Measurements from ENCODE around the gene DCBLD2.

DCBLD2 gene

DNA sequence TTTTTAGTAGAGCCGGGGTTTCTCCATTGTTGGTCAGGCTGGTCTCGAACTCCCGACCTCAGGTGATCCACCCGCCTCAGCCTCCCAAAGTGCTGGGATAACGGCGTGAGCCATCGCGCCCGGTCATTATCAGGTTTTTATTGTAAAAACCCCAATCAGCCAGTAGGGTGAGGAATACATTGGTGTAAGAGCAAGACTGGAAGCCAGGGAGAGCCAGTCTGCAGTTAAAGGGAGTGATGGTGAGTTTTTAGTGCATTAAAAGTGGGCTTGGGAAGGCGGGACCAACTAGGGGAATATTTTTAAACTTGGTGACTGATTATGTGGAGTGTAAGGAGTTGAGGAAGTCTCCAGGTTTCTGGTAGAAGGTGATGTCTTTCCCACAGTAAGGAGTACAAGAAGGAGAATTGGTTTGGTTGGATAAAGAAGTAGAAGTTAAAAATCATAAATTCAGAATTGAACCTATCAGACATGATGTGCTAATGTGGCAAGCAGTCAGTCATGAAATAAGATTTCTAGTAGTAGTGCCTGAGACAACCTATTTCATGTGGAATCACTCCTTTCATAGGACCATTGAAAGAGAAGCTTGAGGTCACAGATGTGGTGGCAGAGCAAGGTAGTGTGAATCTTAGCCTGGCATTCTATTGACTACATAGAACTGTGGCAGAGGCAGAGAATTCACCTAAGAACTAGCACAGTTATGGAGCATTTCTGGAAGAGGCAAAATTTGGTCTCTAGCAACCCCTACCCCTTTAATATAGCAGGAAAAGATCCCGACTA, 2.4 kb upstream of the DCBLD2 start:
- no peaks in the 10 kb centered on the region for H3K27me3 ChIP-seq (ENCODE audit: control insufficient read depth, insufficient read depth, low read length)
- H3K4me3 ChIP-seq (ENCODE audit: low read length), result no peak overlapping the region
- peaks cover 7% of the 10 kb centered on the region for H3K36me3 ChIP-seq (ENCODE audit: insufficient read depth, low read length)
- H3K4me2 ChIP-seq (ENCODE audit: low read length), result no peak overlapping the region
- H3K4me1 ChIP-seq (ENCODE audit: control insufficient read depth, insufficient read depth, low read length), result peaks cover 30% of the 10 kb centered on the region
- no peaks in the 10 kb centered on the region for H3K9me3 ChIP-seq (replicated peaks; ENCODE audit: low read length)
- H3K9ac ChIP-seq (ENCODE audit: low read depth, low read length), result no peak overlapping the region

- Histone ChIP-seq H3K9ac (ENCODE audit: low read depth, low read length) (no peak overlapping the region), H3K4me2 (ENCODE audit: low read length) (peak overlapping the region; percentile 89), H3K27me3 (ENCODE audit: control insufficient read depth, insufficient read depth, low read length) (no peaks in the 10 kb centered on the region), H3K36me3 (ENCODE audit: insufficient read depth, low read length) (peaks cover 7% of the 10 kb centered on the region), H3K4me1 (ENCODE audit: control insufficient read depth, insufficient read depth, low read length) (peaks cover 30% of the 10 kb centered on the region), H3K9me3 (replicated peaks; ENCODE audit: low read length) (no peaks in the 10 kb centered on the region), H3K4me3 (ENCODE audit: low read length) (peak overlapping the region; percentile 71)
Measured at GRCh38 chr3:98903099-98903498, 1.6 kb upstream of the DCBLD2 start.

GRCh38 chr3:98902351-98902740, 851 bp upstream of the DCBLD2 start:
- Histone ChIP-seq H3K9ac (ENCODE audit: low read depth, low read length) (peak overlapping the region; percentile 82), H3K4me1 (ENCODE audit: control insufficient read depth, insufficient read depth, low read length) (peaks cover 29% of the 10 kb centered on the region), H3K9me3 (replicated peaks; ENCODE audit: low read length) (no peaks in the 10 kb centered on the region), H3K27me3 (ENCODE audit: control insufficient read depth, insufficient read depth, low read length) (no peaks in the 10 kb centered on the region), H3K4me2 (ENCODE audit: low read length) (peak overlapping the region; percentile 89), H3K4me3 (ENCODE audit: low read length) (peak overlapping the region; percentile 71), H3K36me3 (ENCODE audit: insufficient read depth, low read length) (peaks cover 9% of the 10 kb centered on the region)

DNA sequence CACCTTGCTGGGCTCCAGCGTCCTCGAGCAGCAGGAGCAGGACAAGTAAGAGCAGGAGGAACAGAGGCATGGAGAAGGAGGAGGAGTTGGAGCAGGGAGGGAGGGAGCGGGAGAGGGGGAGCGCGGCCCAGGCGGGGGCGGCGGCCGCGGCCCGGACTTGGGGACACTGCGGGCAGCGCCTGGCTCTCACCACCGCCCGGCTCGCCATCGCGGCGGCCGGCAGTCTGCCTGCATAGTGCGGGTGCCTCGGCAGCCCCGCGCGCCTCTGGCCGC, 440 bp downstream of the DCBLD2 start:
- no peaks in the 10 kb centered on the region for H3K27me3 ChIP-seq (ENCODE audit: control insufficient read depth, insufficient read depth, low read length)
- H3K4me3 ChIP-seq (ENCODE audit: low read length), result peak overlapping the region; percentile 86
- peaks cover 25% of the 10 kb centered on the region for H3K4me1 ChIP-seq (ENCODE audit: control insufficient read depth, insufficient read depth, low read length)
- no peaks in the 10 kb centered on the region for H3K9me3 ChIP-seq (replicated peaks; ENCODE audit: low read length)
- peak overlapping the region; percentile 78 for H3K4me2 ChIP-seq (ENCODE audit: low read length)
- peak overlapping the region; percentile 90 for H3K9ac ChIP-seq (ENCODE audit: low read depth, low read length)
- peaks cover 19% of the 10 kb centered on the region for H3K36me3 ChIP-seq (ENCODE audit: insufficient read depth, low read length)

GRCh38 chr3:98900265-98901118, 1.0 kb downstream of the DCBLD2 start:
- Histone ChIP-seq H3K4me3 (ENCODE audit: low read length) (peak overlapping the region; percentile 86), H3K36me3 (ENCODE audit: insufficient read depth, low read length) (peaks cover 24% of the 10 kb centered on the region), H3K4me1 (ENCODE audit: control insufficient read depth, insufficient read depth, low read length) (peaks cover 28% of the 10 kb centered on the region), H3K4me2 (ENCODE audit: low read length) (peak overlapping the region; percentile 78), H3K9ac (ENCODE audit: low read depth, low read length) (peak overlapping the region; percentile 90), H3K9me3 (replicated peaks; ENCODE audit: low read length) (no peaks in the 10 kb centered on the region), H3K27me3 (ENCODE audit: control insufficient read depth, insufficient read depth, low read length) (no peaks in the 10 kb centered on the region)

DNA sequence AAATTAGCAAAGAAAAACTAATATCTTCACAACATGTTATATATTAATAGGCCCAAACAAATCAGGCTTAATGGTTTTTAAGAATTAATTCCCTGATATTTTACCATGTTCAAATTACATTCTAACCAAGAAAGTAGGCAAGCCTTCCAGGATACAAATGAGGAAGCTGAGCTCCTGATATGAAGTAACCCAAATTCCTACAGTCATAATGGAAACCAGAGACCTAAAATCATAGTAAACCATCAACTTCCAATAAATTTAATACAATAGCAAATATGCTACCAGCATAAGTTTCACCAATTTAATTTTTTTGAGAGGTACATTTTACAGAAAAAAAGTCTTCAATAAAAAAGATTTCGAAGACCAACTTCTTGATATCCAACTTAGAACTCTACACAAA, 3.8 kb downstream of the DCBLD2 start:
- Histone ChIP-seq H3K9ac (ENCODE audit: low read depth, low read length) (peak overlapping the region; percentile 90), H3K9me3 (replicated peaks; ENCODE audit: low read length) (no peaks in the 10 kb centered on the region), H3K4me1 (ENCODE audit: control insufficient read depth, insufficient read depth, low read length) (peaks cover 47% of the 10 kb centered on the region)

GRCh38 chr3:98894791-98895576, 6.5 kb downstream of the DCBLD2 start:
- Histone ChIP-seq H3K4me1 (ENCODE audit: control insufficient read depth, insufficient read depth, low read length) (peaks cover 67% of the 10 kb centered on the region), H3K27me3 (ENCODE audit: control insufficient read depth, insufficient read depth, low read length) (no peaks in the 10 kb centered on the region), H3K9me3 (replicated peaks; ENCODE audit: low read length) (no peaks in the 10 kb centered on the region), H3K4me2 (ENCODE audit: low read length) (peak overlapping the region; percentile 78), H3K36me3 (ENCODE audit: insufficient read depth, low read length) (peaks cover 62% of the 10 kb centered on the region), H3K4me3 (ENCODE audit: low read length) (peak overlapping the region; percentile 86), H3K9ac (ENCODE audit: low read depth, low read length) (peak overlapping the region; percentile 90)

More for the DNA sequence above, 3.8 kb downstream of the DCBLD2 start:
- H3K36me3 ChIP-seq (ENCODE audit: insufficient read depth, low read length), result peaks cover 38% of the 10 kb centered on the region
- H3K4me3 ChIP-seq (ENCODE audit: low read length), result peak overlapping the region; percentile 86
- peak overlapping the region; percentile 78 for H3K4me2 ChIP-seq (ENCODE audit: low read length)
- no peaks in the 10 kb centered on the region for H3K27me3 ChIP-seq (ENCODE audit: control insufficient read depth, insufficient read depth, low read length)

GRCh38 chr3:98893740-98894139, 7.8 kb downstream of the DCBLD2 start:
- H3K9me3 ChIP-seq (replicated peaks; ENCODE audit: low read length), result no peaks in the 10 kb centered on the region
- peaks cover 66% of the 10 kb centered on the region for H3K36me3 ChIP-seq (ENCODE audit: insufficient read depth, low read length)
- peak overlapping the region; percentile 90 for H3K9ac ChIP-seq (ENCODE audit: low read depth, low read length)
- no peaks in the 10 kb centered on the region for H3K27me3 ChIP-seq (ENCODE audit: control insufficient read depth, insufficient read depth, low read length)
- peak overlapping the region; percentile 78 for H3K4me2 ChIP-seq (ENCODE audit: low read length)
- peaks cover 77% of the 10 kb centered on the region for H3K4me1 ChIP-seq (ENCODE audit: control insufficient read depth, insufficient read depth, low read length)
- H3K4me3 ChIP-seq (ENCODE audit: low read length), result peak overlapping the region; percentile 86

DNA sequence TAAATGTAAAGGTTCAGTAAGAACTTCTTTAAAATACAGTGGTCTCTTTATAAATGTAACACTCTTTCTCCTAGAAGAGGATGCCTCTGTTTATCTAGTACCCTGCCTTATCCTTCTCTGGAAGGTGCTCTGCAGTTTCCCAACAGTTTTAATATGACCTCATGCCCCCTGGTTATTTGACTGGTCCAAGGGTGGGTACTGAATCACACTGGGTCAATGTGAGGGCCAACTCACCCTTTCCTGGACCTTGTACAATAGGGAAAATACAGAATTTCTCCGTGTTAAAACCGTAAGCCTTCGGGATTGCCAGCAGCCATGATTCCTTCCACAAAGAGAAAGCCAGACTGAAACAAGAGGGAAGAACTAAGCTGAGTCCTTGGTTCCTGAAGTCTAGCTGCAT, 9.2 kb downstream of the DCBLD2 start:
- peak overlapping the region; percentile 1 for H3K9ac ChIP-seq (ENCODE audit: low read depth, low read length)
- H3K27me3 ChIP-seq (ENCODE audit: control insufficient read depth, insufficient read depth, low read length), result no peaks in the 10 kb centered on the region
- H3K4me1 ChIP-seq (ENCODE audit: control insufficient read depth, insufficient read depth, low read length), result peaks cover 92% of the 10 kb centered on the region
- no peaks in the 10 kb centered on the region for H3K9me3 ChIP-seq (replicated peaks; ENCODE audit: low read length)
- H3K36me3 ChIP-seq (ENCODE audit: insufficient read depth, low read length), result peaks cover 70% of the 10 kb centered on the region
- H3K4me2 ChIP-seq (ENCODE audit: low read length), result peak overlapping the region; percentile 55
- peak overlapping the region; percentile 28 for H3K4me3 ChIP-seq (ENCODE audit: low read length)

DNA sequence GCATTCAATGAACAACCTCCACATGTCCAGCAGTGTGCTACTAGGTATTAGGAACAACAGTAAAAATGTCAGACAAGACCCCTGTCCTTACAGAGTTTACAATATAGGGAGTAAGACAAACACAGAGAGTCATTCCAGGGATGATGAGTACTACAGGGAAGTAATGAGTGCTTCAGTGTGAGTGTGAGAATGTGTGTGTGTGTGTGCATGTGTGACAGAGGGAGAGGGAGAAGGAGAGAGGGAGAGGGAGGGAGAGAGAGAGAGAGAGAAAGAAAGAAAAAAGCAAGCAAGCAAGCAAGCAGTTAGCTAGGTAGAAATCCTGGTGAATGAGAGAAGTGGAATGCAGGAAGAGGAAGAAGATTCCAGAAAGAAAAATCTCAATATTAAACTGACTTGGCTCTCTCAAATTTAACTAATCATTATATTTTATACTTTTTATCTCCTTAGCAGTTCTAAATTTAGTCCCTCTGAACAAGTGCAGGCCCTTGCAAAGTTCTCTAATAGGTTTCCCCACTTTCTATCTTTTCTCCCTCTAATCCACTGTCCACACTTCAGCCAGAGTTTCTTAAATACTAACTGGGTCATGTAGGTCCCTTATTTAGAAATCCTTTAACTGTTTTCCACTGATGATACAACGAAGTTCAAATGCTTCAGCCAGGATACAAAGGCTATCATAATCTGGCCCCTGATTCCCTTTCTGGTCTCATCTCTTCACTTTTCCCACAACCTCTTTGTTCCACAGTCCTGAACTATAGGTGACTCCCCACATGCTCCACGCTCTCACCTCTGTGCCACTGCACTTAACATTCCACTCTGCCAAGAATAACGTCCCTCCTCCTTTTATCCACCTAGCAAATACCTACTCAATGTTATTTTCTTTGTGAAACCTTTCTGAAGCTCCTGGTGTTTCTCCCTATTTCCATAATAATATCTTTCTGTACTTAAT, 10.3 kb downstream of the DCBLD2 start:
- H3K4me3 ChIP-seq (ENCODE audit: low read length), result peak overlapping the region; percentile 2
- no peaks in the 10 kb centered on the region for H3K9me3 ChIP-seq (replicated peaks; ENCODE audit: low read length)
- H3K4me2 ChIP-seq (ENCODE audit: low read length), result peak overlapping the region; percentile 55
- H3K27me3 ChIP-seq (ENCODE audit: control insufficient read depth, insufficient read depth, low read length), result no peaks in the 10 kb centered on the region
- H3K4me1 ChIP-seq (ENCODE audit: control insufficient read depth, insufficient read depth, low read length), result peaks cover 95% of the 10 kb centered on the region
- peaks cover 62% of the 10 kb centered on the region for H3K36me3 ChIP-seq (ENCODE audit: insufficient read depth, low read length)
- H3K9ac ChIP-seq (ENCODE audit: low read depth, low read length), result no peak overlapping the region

Data from skeletal muscle satellite cell (primary cell).